T follicular helper cell (primary cell): ENCODE results near the gene PAM16.
"Not testable (repeated sequence)": the region's sequence is repeated elsewhere in the genome, so short reads cannot be mapped to it uniquely, and the experiment has no call there.

ENCODE experiments used
- DNase-seq: peaks from one replicate; pipeline ENCODE4 v3.0.0-alpha.2; 2020; ENCODE audit warnings: low read depth

PAM16 gene

DNA sequence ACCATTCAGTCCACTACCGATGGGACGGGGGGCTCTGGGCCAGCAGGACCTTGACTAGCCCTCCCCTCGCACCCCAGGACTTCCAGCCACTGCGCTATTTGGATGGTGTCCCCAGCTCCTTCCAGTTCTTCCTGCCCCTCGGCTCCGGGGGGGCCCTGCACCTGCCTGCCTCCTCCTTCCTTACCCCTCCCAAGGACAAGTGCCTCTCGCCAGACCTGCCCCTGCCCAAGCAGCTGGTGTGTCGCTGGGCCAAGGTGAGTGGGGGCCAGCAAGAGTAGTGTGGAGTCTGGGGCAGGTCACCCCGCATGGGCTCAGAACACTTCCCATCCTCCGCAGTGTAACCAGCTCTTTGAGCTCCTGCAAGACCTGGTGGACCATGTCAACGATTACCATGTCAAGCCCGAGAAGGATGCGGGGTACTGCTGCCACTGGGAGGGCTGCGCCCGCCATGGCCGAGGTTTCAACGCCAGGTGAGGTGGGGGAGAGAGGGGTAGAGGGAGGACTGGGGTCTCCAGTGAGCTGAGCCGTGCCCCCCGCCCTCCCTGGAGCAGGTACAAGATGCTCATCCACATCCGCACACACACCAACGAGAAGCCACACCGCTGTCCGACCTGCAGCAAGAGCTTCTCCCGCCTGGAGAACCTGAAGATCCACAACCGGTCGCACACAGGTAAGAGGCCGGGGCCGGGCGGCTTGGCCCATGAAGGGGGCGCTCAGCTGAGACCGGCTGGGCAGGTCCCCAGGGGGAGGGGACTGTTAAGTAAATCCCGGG lies 16.2 kb downstream of the PAM16 start:
- DNase-seq = no peak

DNA sequence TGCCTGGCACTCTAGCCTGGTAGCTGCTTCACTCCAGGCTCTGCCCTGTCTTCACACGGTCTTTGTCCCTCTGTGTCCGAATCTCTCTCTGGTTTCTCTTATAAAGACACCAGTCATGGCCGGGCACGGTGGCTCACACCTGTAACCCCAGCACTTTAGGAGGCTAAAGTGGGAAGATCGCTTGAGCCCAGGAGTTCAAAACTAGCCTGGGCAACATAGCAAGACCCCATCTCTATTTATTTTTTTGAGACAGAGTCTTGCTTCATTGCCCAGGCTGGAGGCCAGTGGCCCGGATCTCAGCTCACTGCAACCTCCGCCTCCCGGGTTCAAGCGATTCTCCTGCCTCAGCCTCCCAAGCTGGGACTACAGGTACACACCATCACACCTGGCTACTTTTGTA lies 17.4 kb downstream of the PAM16 start:
- DNase-seq = not testable (repeated sequence)

DNA sequence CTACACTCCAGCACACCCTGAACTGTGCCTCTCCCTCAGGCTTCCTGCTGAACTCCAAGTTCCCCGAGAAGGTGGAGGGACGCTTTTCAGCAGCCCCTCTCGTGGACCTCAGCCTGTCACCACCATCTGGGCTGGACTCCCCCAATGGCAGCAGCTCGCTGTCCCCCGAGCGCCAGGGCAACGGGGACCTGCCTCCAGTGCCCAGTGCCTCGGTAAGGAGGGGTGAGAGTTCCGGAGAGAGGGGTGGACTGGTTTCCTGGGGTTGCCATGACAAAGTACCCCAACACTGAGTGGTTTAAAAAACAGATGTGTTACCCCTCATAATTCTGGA lies 17.8 kb downstream of the PAM16 start:
- DNase-seq = no peak

DNA sequence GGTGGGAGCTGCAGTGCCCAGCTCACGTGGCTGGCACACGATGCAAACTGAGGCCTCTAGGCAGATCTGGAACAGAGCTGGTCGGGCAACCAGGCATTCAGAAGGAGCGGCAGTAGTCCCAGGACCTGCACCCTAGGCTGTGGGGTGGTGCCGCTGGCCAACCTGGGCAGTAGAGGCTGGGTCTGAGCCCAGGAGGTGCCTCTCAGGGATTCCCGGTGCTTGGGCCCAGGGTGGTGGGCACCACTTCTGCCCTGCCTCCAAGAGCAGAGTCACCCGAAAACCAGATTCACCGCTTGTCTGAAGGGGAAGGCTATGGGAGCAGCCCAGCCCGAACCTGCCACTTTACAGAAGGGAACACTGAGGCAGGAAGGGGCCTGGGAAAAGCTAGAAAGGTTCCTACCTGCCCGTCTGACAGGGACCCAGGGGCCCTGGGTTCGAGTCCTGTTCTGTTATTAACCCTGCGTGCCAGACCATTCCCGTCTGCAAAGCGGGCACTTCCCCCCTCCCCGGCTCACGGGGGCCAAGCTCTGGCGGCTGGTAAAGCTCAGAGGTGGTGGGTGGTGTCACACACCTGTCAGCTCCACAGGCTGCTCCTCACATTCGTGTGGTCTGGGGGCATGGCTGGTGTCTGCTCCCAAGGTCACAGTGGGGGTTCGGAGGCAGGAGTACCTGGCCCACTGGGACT lies 18.4 kb downstream of the PAM16 start:
- no peak for DNase-seq

DNA sequence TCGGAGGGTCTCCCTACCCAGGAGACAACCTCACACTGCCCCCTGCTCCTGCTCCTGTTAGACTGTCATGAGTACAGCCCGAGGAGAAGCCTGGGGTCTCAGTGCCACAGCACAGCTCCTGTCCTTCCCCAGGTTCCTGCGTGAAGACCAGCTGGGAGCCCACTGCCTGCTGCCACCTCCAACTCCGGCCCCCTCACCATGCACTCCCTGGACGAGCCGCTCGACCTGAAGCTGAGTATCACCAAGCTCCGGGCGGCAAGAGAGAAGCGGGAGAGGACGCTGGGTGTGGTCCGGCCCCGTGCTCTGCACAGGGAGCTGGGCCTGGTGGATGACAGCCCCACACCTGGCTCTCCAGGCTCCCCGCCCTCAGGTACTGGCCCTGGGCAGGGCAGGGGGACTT lies 19.0 kb downstream of the PAM16 start:
- no peak for DNase-seq

DNA sequence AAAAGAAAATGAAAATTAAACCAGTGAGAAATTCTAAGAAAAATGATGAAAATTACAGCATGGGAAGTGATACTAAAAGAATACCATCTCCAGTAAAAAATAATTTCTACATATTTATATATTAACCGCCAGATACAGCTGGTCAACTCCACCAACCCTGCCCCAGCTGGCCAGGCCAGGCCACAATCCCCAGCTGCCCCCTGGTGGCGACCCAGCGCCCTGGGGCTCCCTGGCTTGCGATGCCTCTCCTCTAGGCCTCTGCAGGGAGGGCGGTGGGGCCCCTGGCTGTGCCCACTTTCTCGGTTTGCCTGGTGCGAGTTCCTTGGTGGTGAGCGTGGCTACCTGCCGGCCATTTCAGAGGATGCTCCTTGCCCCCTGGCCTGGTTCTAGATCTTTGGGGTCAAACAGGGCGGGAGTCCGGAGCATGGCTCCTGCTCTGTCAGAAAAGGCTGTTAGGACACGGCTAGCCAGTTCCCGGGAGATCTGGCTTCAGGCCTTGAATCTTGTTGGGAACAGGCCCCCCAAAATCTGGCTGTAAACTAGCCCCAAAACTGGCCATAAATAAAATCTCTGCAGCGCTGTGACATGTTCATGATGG lies 20.7 kb downstream of the PAM16 start:
- peak; percentile 55 for DNase-seq

DNA sequence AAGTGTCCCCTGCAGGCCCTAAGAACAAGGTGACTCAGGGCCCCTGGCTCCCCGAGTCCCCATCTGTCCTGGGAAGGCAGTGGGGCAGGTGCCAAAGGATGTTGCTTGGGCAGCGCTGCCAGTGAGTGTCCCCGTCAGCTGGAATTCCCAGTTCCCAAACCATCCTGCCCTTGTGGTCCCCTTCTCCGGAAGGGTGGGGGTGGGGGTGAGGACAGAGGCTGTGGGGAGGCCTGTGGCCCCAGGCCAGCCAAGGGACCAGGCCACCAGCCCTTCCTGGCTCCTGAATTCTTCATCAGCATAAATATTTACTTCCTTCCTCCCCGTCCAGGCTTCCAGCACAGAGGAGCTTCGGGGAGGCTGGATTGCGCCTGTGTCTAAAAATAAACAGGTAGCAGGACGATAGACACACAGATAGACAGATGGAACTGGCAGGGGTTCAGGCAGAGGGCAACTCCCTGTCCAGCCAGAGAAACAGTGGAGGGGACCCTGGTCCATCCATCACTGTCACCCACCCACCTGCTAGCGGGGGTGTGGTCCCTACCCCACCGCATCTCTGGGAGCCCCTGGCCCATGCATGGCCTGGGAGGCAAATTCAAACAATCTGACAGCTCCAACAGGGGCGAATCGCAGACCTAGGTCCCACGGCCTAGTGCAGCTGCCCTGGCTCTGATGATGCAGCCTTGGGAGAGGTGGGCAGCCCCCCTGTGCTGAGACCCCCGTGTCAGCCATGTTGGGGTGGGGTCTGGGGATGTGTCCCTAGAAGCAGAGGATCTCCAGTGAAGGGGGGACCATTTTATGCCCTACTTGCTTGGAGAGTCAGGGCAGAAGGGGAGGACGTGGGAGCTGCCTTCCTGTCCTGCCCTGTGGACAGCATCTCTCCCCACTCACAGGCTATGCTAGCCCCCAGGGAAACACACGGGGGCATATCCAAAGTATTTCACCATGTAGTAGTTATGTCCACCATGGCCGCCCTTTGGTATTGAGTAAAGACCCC lies 22.0 kb downstream of the PAM16 start:
- DNase-seq = no peak

DNA sequence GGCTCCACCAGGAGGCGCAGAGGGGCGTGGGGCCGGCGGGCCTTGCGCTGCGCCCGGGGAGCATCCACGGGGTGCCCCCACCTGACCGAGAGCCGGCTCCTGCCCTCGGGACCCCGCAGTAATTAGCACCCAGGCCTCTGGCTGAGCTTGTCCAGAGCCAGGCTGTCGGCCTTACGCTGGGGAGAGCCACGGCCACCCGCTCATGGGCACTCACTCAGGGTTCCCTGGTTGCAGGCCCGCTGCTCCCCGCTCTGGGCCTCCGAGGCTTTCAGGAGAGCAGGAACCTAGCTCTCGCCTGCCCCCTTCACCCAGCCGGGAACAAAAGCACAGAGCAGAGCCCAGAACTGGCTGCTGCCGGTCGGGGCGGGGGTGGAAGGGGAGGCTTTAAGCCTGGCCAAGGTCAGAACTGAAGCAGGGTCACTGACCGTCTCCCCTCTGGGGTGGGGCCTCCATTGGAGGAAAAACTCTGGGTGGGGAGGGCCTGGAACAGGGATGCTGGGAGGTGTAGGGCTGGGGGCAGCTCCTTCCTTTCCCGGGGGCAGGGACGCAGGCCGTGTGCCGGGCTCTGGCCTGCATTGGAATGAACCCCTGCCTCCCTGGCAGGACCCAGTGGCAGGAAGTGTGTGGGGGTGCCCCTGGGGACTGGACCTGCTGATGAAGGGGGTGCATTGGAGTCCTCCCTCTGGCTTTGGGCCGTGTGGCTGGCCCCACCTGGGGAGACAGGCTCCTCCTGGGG lies 22.9 kb downstream of the PAM16 start:
- peak; percentile 33 for DNase-seq

DNA sequence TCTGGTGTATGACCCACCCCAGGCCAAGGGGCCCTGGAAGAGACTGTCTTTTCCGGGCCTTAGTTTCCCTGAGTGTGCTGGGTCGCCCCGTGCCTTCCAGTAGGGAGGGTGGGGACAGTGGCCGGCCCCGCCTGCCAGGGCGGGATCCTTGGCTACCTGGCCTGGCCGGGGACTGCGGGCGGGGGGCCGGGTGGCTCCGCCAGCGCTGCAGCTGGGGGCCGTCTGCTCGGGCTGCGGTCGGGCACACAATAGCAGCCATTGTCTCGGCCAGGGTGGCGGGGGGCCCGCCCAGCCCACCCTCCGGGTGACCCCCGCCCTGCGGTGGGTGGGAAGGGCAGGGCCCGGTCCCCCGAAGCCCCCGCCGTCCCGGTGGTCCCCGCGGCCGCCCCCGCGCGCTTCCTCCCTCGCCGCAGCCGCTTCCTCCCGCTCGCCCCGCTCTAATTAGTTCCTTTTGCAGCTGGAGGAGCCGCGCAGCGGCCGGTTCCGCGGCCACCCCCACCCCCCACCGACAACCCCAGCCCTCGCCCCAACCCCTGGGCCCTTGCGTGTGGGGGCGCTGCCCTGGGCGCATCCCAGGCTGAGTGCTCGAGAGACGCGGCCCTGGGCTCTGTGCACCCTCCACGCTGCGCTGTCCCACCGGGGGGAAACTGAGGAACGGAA lies 23.6 kb downstream of the PAM16 start:
- no peak for DNase-seq

DNA sequence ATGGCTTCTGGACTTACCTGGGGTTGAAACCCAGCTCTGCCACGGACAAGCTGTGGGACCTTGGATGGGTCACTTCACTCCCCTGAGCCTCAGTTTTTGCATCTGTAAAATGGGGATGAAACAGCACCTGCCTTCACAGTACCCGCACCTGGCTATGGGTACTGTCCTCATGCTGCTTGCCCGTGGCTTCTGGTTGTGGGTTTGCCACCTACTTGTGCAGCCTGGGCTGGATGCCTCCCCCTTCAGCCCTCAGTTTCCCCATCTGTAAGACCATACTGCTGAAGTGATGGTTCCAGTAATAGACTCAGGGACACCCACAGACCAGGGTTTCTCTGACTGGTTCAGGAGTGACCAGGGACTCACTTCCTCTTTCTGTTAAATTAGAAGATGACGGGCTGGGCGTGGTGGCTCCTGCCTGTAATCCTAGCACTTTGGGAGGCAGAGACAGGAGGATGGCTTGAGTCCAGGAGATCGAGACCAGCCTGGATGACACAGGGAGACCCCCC lies 25.8 kb downstream of the PAM16 start:
- DNase-seq = no peak

DNA sequence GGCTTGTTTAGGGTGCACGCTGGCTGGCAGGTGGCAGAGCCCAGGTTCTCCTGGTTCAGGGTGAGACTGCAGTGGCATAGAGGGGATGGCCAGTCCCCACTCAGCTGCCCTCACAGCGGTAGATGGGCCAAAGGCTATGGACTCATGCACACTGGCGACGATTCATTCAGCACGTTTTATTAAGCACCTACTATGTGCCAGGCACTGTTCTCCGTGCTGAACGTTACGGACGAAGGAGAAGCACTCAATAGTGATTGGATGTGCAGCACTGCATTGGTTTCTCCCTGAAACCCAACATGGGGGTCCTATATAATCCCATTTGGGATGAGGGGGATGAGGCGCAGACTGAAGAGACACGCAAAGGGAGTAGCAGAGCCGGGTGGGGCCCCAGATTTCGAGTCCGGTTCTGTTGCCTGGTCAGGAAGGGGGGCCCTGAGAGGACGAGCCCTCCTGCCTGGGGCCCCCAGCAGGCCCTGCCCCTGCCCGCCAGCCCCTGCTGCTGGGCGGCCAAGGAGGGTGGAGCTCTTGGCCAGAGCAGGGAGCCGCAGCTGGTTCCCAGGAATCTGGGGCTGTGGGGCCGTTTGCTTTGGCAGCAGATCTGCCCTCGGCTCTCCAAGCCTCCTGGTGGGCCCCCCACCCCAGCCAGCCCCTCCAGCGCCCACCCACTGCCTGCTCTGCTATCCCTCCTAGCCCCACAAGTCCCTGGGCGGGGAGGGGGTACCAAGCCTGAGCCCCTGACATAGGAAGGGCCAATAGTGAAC lies 26.4 kb downstream of the PAM16 start:
- DNase-seq = no peak

DNA sequence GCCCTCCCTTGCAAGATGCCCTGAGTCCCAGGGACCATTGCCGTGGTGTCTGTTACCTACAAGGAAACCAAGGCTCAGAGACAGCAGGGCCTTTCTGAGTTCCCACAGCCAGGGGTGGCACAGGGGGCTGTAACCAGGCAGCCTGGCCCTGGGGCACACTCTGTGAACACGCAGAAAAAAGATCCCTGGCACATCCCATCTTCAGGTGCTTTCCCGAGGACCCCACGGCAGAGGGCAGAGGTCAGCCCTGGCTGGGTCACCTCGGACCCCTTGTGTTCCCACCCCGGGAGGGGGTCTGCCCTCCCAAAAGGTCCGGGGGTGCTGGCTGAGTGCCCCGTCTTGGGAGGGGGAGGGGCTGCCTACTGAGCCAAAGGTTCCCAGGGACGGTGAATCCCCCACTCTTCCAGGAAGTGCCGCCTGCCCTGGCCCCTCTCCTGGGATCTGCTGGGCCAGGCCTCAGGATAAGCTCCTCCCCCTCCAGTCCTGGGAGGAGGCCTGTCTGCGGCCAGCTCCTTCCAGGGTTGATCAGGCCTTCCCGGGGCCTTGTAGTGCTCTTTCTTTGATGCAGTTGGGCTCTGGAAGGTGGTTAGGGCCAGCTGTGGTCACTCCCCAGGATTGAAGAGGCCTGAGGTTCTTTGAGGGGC lies 27.2 kb downstream of the PAM16 start:
- DNase-seq = no peak

DNA sequence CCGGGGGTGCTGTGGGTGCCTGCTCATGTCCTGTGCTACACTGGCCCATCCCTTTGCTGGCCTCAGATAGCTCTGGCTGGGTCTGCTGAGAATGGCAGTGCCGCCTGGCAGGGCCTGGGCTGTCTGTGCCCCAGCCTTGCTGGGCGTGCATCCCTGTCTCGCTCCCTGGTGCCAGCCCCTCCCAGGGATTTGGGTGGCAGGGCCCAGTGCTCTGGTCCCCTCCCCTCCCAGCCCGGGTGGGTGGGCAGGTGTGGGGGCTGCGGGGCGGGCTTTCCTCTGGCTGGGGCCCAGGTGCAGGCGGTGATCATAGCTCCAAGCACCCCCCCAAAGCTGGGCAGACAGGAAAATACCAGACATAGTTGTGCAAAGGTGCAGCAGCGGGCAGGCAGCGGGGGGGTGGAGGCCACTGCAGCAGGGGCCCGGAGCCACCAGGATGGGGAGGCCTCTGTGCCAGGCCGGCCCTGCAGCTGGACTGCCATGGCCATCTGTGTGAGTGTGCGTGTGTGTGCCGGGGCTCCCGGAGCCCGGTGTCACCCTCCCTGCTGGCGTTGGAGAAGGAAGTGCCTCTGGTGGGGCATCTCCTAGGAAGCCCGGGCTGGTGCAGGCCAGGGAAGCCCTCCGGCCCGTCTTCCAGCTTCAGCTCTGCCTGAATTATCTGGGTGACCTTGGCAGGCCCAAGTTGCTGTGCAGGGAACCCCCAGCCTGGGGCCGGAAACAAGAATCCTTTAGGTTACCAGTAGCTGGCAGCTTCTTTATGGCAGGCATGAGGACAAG lies 27.9 kb downstream of the PAM16 start:
- no peak for DNase-seq

DNA sequence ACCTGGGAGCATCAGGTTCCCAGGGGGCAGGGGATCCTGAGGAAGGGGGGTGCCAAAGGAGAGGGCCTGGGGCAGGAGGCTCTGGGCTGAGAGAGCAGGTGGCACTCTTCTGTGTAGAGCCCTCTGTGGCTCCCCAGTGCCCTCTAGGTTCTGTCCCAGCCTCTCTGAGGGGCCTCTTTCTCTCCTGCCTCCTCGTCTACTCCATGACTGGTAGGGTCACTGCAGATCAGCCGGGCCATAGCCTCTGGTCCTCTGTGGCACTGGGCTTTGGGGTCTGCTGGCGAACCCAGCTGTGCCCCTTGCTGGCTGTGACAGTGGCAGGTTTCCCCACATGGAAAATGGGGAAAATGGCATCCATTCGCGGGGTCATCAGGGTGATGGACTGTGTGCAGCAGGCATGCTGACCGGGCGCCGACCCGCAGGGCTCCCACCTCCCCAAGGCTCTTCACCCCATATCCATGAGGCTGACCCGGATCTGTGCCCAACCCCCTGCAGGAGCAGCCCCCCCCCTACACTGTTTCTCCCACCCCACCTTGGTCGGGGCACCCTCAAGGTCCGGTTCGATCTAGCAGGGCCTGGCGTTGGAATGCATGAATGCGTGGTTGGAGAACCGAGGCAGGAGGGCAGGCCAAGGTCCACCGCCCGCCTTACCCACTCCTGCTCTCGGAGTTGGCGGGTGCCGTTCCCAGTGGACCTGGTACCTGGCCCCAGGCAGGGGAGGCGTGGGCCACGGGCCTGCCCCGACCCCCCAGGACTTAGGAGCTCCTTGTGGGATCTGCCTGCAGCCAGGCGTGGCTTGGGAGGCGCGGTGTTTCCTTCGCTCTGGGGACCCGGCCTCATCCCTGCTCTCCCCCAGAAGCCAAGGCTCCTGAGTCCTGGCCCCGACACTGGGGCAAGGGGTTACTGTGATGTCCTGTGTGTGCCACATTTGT lies 28.7 kb downstream of the PAM16 start:
- no peak for DNase-seq

DNA sequence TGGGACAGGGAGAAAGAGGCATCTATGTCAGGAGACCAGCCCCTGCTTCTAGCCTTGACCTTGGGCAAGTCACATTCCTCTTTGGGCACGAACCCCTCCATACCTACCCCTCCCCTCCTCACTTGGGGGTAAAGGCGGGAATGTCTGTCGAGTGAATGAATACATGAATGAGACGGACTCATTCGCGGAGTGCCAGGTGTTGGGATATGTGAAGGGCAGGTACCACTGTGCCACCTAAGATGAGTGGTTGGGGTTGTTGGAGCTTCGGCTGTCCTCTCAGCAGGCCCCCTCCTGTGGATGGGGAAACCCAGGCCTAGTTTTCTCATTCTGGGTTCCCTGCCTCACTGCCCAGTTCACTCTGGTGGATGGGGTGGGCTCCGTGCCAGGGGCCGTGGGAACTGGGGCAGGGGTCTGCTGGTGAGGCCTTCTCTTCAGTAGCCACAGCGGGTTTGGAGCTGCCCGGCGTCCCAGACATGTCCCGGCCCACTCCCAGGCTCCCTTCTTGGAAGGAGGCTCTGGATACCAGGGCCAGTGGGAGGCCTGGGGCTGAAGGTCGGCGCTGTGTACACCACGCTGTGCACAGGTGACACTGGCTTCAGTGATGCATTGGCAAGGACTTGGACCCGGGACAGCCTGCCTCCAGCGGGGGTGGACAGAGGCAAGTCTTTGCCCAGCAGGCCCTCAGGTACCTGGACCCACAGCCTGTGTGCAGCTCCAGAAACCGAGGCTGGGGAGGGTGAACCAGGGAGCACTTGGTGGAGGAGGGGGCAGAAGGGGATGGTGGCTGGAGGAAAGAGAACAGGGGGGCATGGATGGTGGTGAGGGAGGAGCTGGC lies 29.6 kb downstream of the PAM16 start:
- no peak for DNase-seq

DNA sequence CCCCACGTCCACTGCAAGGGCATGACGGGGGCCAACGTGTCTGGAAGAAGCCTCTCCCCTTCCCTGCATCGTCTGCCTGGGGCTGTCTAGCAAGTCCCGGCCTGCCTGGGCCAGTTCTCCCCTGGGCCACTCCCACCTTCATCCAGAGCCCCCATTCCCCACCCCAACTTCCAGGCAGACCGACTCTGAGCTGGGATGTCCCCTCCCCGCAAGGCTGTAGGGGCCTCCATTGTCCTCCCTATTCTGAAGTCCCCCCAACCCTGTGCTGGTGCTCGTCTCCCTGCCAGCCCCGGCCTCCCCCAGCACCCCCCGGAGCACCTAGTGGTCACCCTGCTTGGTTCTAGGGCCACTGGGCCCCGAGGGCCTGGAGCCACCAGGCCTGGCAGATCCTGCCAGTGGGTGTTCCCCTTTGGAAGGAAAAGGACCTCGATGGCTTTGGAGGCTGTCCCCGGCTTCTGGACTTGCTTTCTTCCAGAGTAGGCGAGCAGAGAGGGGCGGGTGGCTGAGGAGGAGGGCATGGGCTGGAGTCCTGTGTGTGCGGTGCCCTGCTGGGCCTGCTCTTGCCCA lies 30.5 kb downstream of the PAM16 start:
- DNase-seq = no peak
